Raji (cell line): Measurements from ENCODE around the gene ARF3.

Experiments used
- POLR2A ChIP-seq: IDR thresholded peaks from 2 replicates; pipeline ENCODE4 v1.6.1; 2011; ENCODE audit warnings: low read depth, low read length, control low read depth; ENCODE audit not compliant: insufficient read depth

ARF3 gene

DNA sequence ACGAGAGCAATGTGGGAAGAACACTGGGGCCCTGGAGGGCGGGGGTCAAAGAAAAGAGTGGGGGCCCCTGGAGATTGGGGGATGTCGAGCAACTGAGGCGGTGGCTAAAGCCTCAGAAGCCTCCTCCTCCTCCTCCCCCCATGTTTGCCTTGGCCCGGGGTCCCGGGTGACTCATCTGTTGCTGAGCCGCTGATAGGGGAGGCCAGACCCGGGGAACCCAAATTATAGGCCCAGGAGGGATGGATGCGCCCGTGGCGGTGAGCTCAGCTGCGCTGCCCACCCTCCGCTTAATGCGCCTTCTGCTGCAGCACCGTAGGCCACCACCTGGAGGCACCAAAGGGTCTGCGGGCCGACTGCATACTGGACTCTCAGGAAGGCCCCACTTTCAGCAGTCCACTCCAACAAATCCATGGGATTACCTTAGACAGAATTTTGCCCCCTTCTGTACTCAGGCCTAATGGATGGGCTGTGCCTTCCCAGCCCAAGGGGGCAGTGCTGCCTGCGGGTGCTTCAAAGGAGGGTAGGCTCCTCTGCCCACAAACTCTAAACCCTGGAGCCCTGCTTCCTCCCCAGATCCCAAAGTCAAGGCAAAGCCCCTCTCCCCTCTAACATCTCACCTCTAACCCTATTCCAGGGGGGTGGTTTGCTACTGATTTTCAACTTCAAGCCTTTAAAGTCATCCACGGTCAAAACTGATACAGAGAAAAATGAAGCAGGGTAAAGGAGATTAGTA lies 16.8 kb upstream of the ARF3 start:
- no peak for TF ChIP-seq POLR2A

- no peak for TF ChIP-seq POLR2A
Observed at GRCh38 chr12:48973531-48973930, 16.2 kb upstream of the ARF3 start.

GRCh38 chr12:48972952-48973483 lies 15.7 kb upstream of the ARF3 start:
- TF ChIP-seq POLR2A, result no peak

- no peak for TF ChIP-seq POLR2A
Observed at GRCh38 chr12:48972213-48972951, 15.1 kb upstream of the ARF3 start.

DNA sequence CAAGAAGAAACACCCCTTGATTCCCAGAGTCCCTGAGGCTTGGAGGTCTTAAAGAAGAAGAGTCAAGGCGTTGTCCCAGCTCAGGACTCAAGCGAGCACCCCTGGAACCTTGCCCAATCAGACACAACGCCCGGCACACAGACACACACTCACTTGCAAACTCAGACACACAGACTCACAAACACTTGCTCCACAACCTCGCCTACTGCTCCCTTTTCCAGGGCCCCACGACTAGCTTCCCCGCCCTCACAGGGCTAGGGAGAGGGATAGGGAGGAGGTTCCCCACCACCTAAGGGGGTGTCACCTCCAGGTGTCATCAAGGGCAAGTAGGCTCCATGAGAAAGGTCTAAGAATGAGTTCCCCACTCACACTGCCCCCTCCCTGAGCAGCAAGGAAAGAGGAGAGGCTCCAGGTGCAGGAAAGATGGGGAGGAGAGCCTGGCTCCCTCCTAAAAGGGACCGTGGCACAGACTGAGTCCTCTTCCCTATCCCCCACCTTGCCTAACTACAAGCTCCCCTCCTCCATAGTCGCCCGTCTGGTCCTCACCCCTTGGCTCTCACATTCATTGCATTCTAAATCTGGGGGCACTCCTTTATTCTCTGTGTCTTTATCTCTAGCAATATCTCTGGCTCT lies 13.5 kb upstream of the ARF3 start:
- no peak for TF ChIP-seq POLR2A

DNA sequence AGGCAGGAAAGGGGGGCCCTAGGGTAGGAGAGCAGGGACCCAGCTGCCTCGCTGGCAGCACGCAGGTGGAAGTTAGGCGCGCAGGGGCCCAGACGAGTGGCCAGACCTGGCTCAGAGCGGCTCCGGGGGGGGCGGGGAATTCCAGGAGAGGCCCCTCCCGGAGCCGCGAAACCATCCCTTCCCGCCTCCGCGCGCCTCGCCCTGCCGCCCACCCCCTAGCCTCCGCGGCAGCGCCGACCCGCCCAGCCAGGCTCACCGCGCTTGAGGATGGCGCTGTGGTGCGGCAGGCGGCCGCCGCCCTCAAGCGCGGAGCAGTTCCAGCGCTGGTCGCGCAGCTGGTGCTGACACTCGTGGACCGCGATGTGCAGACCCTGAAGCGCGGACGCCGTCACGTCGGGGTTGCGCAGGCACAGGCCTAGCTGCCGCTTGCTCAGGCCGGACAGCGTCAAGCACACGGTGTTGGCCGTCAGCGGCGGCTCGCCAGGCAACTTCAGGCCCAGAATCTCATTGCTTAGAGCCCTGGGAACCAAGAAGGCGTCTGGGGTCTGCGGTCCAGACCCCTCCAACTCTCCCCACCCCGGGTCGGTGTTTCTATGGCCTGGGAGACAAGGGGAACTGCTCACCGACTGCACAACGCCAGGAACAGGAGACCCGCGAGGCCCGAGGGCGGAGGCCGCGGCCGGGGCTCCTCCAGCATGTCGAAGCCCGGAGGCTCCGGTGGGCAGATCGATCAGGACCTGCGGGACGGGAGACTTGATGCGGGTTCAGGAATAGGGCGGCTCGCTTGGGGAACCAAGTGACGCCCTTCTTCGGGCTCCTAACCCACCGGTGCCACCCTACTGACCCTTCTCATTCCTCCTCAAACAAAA lies 12.8 kb upstream of the ARF3 start:
- TF ChIP-seq POLR2A, result no peak

DNA sequence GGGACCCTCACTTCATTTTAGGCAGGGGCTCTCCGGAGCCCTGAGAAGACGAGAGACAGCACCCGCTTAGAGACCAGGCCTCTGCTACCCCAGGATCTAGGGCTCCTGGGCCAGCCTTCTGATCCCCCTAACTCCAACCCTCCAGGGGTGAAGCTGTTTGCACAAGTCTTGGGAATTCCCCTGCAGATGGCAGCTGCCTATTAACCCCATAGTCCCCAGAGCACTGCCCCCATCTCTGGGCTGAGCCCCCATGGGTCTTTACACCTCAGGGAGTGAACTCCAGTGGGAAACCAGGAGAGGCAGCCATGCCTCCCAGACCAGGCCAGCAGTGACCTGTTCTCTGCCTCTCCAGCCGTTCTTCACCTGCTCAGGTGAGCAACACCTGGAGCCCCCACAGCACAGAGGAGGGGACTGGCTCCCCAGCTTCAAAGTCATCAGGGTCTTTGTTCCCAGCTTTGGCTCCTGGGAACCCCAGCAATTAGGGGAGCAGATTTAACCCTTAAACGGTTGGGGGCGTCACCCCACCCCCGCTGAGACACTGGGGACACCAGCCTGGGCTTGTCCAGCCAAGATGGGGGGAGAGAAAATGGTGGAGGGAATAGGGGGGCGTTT lies 12.0 kb upstream of the ARF3 start:
- TF ChIP-seq POLR2A, result no peak

DNA sequence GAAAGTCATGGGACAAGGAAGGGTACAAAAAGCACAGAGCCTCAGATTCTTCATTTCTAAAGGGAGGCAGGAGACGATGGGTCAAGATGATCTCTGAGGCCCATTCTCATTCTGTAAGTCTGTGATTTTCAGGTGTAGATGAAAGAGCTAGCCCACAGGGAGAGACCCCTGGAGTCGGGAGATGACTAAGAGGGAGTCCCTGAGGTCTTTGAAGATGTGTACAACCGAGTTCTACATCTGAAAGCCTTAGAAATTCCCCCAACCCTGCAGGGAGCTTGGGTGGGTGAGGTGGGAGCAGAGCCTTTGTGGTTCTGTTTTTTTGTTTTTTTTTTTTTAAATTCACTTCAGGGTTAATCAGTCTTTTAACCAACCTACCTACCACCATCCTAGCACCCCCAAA lies 11.2 kb upstream of the ARF3 start:
- TF ChIP-seq POLR2A, result no peak

DNA sequence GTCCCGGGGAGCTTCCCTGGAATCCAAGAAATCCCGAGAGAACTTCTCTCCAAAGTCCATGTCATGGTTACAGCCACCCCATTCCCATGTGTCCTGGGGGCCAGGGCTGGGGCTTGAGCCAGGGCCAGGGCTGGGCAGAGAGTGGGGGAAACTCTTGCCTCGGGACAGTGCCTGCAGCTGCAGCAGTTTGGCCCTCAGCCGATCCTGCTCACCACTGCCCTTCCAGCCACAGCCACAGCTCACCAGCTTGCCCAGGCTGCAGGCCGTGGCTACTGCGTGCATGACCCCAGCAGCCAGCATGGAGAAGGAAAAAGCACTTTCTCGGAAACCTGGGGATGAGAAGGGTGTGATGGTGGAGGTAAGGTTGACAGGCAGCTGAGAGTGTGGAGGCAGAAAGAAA lies 10.7 kb upstream of the ARF3 start:
- TF ChIP-seq POLR2A, result no peak

GRCh38 chr12:48966177-48966895 lies 9.0 kb upstream of the ARF3 start:
- no peak for TF ChIP-seq POLR2A

GRCh38 chr12:48965298-48965838 lies 8.1 kb upstream of the ARF3 start:
- no peak for TF ChIP-seq POLR2A

GRCh38 chr12:48961801-48962200 lies 4.5 kb upstream of the ARF3 start:
- TF ChIP-seq POLR2A, result no peak

- no peak for TF ChIP-seq POLR2A
Observed at GRCh38 chr12:48961331-48961730, 4.0 kb upstream of the ARF3 start.

DNA sequence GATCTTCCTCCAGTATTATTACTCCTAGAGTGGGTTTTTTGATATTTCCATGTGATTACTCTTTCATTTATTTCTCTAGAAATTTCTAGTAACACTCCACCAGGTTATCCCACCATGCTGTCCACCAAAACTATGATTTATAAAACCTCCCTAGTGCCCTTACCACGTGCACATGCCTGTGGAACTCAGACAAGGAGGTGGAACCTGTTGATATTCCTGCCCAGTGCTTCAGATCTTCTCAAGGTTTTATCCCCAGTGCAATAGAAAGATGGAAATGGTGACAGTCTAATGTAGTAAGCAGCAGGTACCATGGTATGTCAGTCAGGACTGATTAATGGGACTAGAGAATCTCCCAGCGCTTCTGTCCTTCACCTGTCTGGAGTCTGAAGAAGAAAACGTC lies 3.5 kb upstream of the ARF3 start:
- TF ChIP-seq POLR2A, result no peak

- TF ChIP-seq POLR2A, result no peak
Observed at GRCh38 chr12:48958049-48958388, 732 bp upstream of the ARF3 start.
